Gastroesophageal sphincter (tissue), 4 donors: Measurements from ENCODE around the gene OLFM3. TPM values are rescaled to one million over a fixed set of nuclear protein-coding genes. Genes with fewer than 3 reads are reported as not detected.

Experiments used
- ATAC-seq: fragments of 150-250 bp; one replicate; pipeline ENCODE4 v1.9.1; 2016; ENCODE audit warnings: mild to moderate bottlenecking, moderate library complexity
- H3K27ac ChIP-seq, 4 donors: fragments of 200-600 bp; sonication (generic) in 3 of 4; 1 replicate in 3 of 4; 2 replicates in 1 of 4; pipeline ENCODE4 v1.5.1; 2016 to 2019
- H3K27me3 ChIP-seq: fragments of 200-600 bp; sonication (generic); one replicate; pipeline ENCODE4 v1.5.1; 2019
- H3K36me3 ChIP-seq, 2 donors: fragments of 200-600 bp; sonication (generic); one replicate each; pipeline ENCODE4 v1.5.1; 2019; ENCODE audit warnings: control low read depth in 1 of 2
- H3K4me1 ChIP-seq, 3 donors: fragments of 200-600 bp; sonication (generic); 1 replicate in 2 of 3; 2 replicates in 1 of 3; pipeline ENCODE4 v1.5.1; 2016 to 2019; ENCODE audit warnings: control low read depth in 2 of 3
- H3K4me3 ChIP-seq, 2 donors: fragments of 200-600 bp; sonication (generic); one replicate each; pipeline ENCODE4 v1.5.1; 2019; ENCODE audit warnings: mild to moderate bottlenecking in 1 of 2, moderate library complexity in 1 of 2
- H3K9me3 ChIP-seq, 3 donors: fragments of 200-600 bp; sonication (generic); one replicate each; pipeline ENCODE4 v1.5.1; 2017 to 2019; ENCODE audit warnings: control low read depth in 2 of 3
- EP300 ChIP-seq: sonication (generic); formaldehyde crosslinking; IDR thresholded peaks from one replicate; pipeline ENCODE4 v1.6.1; 2017; ENCODE audit warnings: antibody characterized with exemption, mild to moderate bottlenecking
- POLR2A ChIP-seq, 2 donors: fragments of 450-650 bp; IDR thresholded peaks; one replicate each; pipeline ENCODE4 v1.6.1; 2017; ENCODE audit warnings: antibody characterized with exemption in 2 of 2, mild to moderate bottlenecking in 2 of 2, moderate library complexity in 1 of 2
- POLR2AphosphoS5 ChIP-seq: sonication (generic); formaldehyde crosslinking; IDR thresholded peaks from one replicate; pipeline ENCODE4 v1.6.1; 2017; ENCODE audit warnings: antibody characterized with exemption
- WGBS, 2 donors: methylation state at CpG; one replicate each; pipeline ENCODE4 v1.1.5; 2018; ENCODE audit warnings: low coverage in 1 of 2; 5-methylcytosine and 5-hydroxymethylcytosine counted together
- total RNA-seq, 4 donors: library from RNA; depleted of rRNA; stranded (reverse); fragments of >200 nt; gene quantifications; one replicate each; pipeline ENCODE4 v1.1.0, GENCODE V29; 2016
- TF ChIP-seq, protein P1 (sequence below), 4 experiments: fragments of 200-600 bp in 2 of 4; fragments of 450-650 bp in 2 of 4; sonication (generic) in 1 of 4; IDR thresholded peaks; one replicate each; pipeline ENCODE4 v1.5.1; 2017 to 2019; ENCODE audit warnings: antibody characterized with exemption in 4 of 4, mild to moderate bottlenecking in 2 of 4, moderate library complexity in 2 of 4

OLFM3 gene
- under 1 TPM; 0.13 to 0.47 (median 0.37) TPM for total RNA-seq

DNA sequence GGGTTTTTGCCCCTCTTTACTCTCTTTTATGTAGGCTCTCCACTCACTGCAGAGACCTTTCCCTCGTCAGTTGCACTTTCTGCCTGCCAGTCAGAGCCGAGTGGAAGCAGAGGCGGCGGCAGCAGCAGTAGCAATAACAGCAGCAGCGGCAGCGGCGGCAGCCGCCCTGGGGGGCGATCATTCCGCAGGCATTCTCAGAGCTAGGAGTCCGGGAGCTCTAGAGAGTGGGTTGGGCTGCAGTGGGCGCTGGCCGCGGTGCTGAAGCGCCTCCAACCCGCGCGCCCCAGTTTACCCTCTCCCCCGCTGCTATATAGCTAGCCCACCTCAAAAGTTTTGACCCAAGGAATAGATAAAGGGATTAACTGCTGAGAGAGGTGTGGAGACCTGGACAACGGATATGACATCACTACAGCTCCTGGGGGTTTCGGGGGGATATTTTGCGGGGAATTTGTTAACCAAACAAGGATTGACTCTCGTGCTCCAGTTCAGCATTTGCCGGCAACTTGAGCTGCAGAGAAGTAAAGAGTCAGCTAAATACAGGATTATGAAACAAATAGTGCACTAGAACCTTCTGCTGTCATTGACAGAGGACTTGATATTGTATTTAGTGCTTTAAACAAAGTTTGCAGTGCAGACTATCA is at the start of gene OLFM3:
Gene OLFM3, minus strand, starts transcription at position 102 of the 641 bp plus-strand sequence.
- TF ChIP-seq, protein P1, sequence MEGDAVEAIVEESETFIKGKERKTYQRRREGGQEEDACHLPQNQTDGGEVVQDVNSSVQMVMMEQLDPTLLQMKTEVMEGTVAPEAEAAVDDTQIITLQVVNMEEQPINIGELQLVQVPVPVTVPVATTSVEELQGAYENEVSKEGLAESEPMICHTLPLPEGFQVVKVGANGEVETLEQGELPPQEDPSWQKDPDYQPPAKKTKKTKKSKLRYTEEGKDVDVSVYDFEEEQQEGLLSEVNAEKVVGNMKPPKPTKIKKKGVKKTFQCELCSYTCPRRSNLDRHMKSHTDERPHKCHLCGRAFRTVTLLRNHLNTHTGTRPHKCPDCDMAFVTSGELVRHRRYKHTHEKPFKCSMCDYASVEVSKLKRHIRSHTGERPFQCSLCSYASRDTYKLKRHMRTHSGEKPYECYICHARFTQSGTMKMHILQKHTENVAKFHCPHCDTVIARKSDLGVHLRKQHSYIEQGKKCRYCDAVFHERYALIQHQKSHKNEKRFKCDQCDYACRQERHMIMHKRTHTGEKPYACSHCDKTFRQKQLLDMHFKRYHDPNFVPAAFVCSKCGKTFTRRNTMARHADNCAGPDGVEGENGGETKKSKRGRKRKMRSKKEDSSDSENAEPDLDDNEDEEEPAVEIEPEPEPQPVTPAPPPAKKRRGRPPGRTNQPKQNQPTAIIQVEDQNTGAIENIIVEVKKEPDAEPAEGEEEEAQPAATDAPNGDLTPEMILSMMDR (IDR thresholded peaks at IDR 0.05) = no peak
- no peak for TF ChIP-seq POLR2A (IDR thresholded peaks at IDR 0.05)
- TF ChIP-seq EP300 = no peak
- TF ChIP-seq POLR2AphosphoS5 = no peak
- H3K36me3 ChIP-seq = no peaks in the 10 kb centered on the region
- no peaks in the 10 kb centered on the region for H3K9me3 ChIP-seq
- no peak for ATAC-seq
- WGBS, 2 donors = 9 to 14% methylated on average over 6 to 16 of the region's 24 CpGs
- H3K4me3 ChIP-seq = no peak within 1 kb of the TSS
- no peak within 1 kb of the TSS for H3K27ac ChIP-seq
- no peaks in the 10 kb centered on the region for H3K4me1 ChIP-seq
- H3K27me3 ChIP-seq = peaks cover 21% of the 10 kb centered on the region

GRCh38 chr1:102045752-102046151 is 49.0 kb upstream of the OLFM3 start:
- 83 to 100% methylated on average over 2 of the region's 2 CpGs for whole genome bisulfite sequencing, 2 donors
- H3K27ac ChIP-seq = no peak overlapping the region
- no peaks in the 10 kb centered on the region for H3K27me3 ChIP-seq
- no peak for ATAC-seq
- no peaks in the 10 kb centered on the region for H3K9me3 ChIP-seq
- H3K36me3 ChIP-seq = no peaks in the 10 kb centered on the region
- H3K4me3 ChIP-seq = no peak overlapping the region
- H3K4me1 ChIP-seq = no peaks in the 10 kb centered on the region
- no peak for TF ChIP-seq POLR2A (IDR thresholded peaks at IDR 0.05)
- TF ChIP-seq, protein P1 (IDR thresholded peaks at IDR 0.05) = no peak
- TF ChIP-seq EP300 = no peak
- TF ChIP-seq POLR2AphosphoS5 = no peak

DNA sequence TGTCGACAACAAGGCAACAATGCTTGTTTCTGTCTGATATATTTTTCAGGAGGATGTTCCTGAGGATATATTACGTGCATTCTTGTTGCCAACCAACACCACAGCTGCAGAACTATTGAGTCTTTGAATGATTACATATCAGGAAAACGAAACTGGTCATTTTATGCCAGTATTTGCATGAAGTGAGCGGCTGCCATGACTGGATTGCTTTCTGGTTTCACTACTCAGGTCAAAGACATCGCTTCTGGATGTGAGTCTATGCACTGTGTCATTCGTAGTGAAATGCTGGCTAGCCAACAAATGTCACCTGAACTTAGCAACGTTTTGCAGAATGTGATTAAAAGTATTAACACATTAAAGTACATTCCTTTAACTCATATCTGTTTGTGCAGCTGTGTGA is 35.8 kb upstream of the OLFM3 start:
- Histone ChIP-seq H3K9me3 (no peaks in the 10 kb centered on the region), H3K4me1 (no peaks in the 10 kb centered on the region), H3K27ac (no peak overlapping the region), H3K36me3 (no peaks in the 10 kb centered on the region), H3K4me3 (no peak overlapping the region), H3K27me3 (no peaks in the 10 kb centered on the region)
- TF ChIP-seq, protein P1 (IDR thresholded peaks at IDR 0.05) = no peak
- TF ChIP-seq EP300 = no peak
- no peak for TF ChIP-seq POLR2A (IDR thresholded peaks at IDR 0.05)
- TF ChIP-seq POLR2AphosphoS5 = no peak
- 57 to 62% methylated on average over 5 to 7 of the region's 7 CpGs for WGBS, 2 donors
- no peak for ATAC-seq

GRCh38 chr1:102019530-102019929 is 22.8 kb upstream of the OLFM3 start:
- TF ChIP-seq POLR2A (IDR thresholded peaks at IDR 0.05) = no peak
- TF ChIP-seq, protein P1 (IDR thresholded peaks at IDR 0.05) = no peak
- TF ChIP-seq EP300 = no peak
- no peak for TF ChIP-seq POLR2AphosphoS5
- peaks cover 0 to 5% (median 0%) of the 10 kb centered on the region in 3 donors for H3K9me3 ChIP-seq
- no peak overlapping the region for H3K4me3 ChIP-seq
- H3K27ac ChIP-seq = no peak overlapping the region
- H3K36me3 ChIP-seq = no peaks in the 10 kb centered on the region
- no peak for ATAC-seq
- H3K4me1 ChIP-seq = no peaks in the 10 kb centered on the region
- H3K27me3 ChIP-seq = no peaks in the 10 kb centered on the region

DNA sequence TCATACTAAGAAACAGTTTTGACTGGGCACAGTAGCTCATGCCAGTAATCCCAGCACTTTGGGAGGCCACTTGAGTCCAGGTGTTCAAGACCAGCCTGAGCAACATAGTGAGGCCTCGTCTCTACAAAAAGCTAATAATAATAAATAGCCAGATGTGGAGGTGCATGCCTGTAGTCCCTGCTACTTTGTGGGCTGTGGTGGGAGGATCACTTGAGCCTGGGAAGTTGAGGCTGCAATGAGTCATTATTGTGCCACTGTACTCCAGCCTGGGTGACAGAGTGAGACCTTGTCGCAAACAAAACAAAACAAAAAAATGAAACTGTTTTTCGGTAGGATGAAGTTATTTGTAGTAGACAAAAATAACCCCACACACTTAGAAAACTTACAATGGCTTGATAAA is 19.0 kb upstream of the OLFM3 start:
- no peaks in the 10 kb centered on the region for H3K36me3 ChIP-seq
- no peaks in the 10 kb centered on the region for H3K4me1 ChIP-seq
- WGBS, 2 donors = 69 to 70% methylated on average over 2 to 3 of the region's 3 CpGs
- no peak for TF ChIP-seq POLR2A (IDR thresholded peaks at IDR 0.05)
- no peak for TF ChIP-seq EP300
- no peak for TF ChIP-seq POLR2AphosphoS5
- TF ChIP-seq, protein P1 (IDR thresholded peaks at IDR 0.05) = no peak
- H3K4me3 ChIP-seq = no peak overlapping the region
- no peaks in the 10 kb centered on the region for H3K9me3 ChIP-seq
- no peaks in the 10 kb centered on the region for H3K27me3 ChIP-seq
- no peak overlapping the region for H3K27ac ChIP-seq
- no peak for ATAC-seq
